HepG2 (cell line): ENCODE data around the gene VAV2. TPM values are rescaled to one million over a fixed set of nuclear protein-coding genes. Genes with fewer than 3 reads are reported as not detected.

Source experiments
- FOXK1 ChIP-seq: sonication (generic); formaldehyde crosslinking; IDR thresholded peaks from 2 replicates; pipeline ENCODE4 v1.4.0; 2020; ENCODE audit warnings: low read depth, missing genetic modification reagents, borderline replicate concordance
- FOXP1 ChIP-seq, 2 experiments: fragments of 450-650 bp in 1 of 2; IDR thresholded peaks; 2 replicates each; pipeline ENCODE4 v1.6.1; 2017 to 2018; ENCODE audit warnings: antibody characterized with exemption in 1 of 2
- HNF4A ChIP-seq: sonication (generic); formaldehyde crosslinking; IDR thresholded peaks from 2 replicates; pipeline ENCODE4 v1.4.0; 2020; ENCODE audit warnings: missing genetic modification reagents
- MZF1 ChIP-seq: sonication (generic); formaldehyde crosslinking; IDR thresholded peaks from 2 replicates; pipeline ENCODE4 v1.8.1; 2023; ENCODE audit warnings: mild to moderate bottlenecking, missing genetic modification reagents, borderline replicate concordance
- NCOR1 ChIP-seq: fragments of 200-600 bp; sonication (generic); IDR thresholded peaks from 2 replicates; pipeline ENCODE4 v1.7.0; 2017; ENCODE audit warnings: antibody characterized with exemption, low read length, borderline replicate concordance
- RARG ChIP-seq: sonication (generic); formaldehyde crosslinking; IDR thresholded peaks from 2 replicates; pipeline ENCODE4 v1.4.0; 2020; ENCODE audit warnings: low read depth, mild to moderate bottlenecking, missing genetic modification reagents
- SAFB2 ChIP-seq: sonication (generic); formaldehyde crosslinking; IDR thresholded peaks from 2 replicates; pipeline ENCODE4 v1.5.1; 2020; ENCODE audit warnings: missing genetic modification reagents, low read depth, mild to moderate bottlenecking, borderline replicate concordance
- SALL1 ChIP-seq: sonication (generic); formaldehyde crosslinking; IDR thresholded peaks from 2 replicates; pipeline ENCODE4 v1.8.0; 2022; ENCODE audit warnings: mild to moderate bottlenecking, missing genetic modification reagents
- ZFP1 ChIP-seq: IDR thresholded peaks from 2 replicates; pipeline ENCODE4 v1.6.1; 2016
- ZNF292 ChIP-seq: sonication (generic); formaldehyde crosslinking; IDR thresholded peaks from 2 replicates; pipeline ENCODE4 v1.8.1; 2022; ENCODE audit warnings: mild to moderate bottlenecking, low read depth, missing genetic modification reagents, borderline replicate concordance
- ZNF318 ChIP-seq: sonication (generic); formaldehyde crosslinking; IDR thresholded peaks from 2 replicates; pipeline ENCODE4 v1.4.0; 2020; ENCODE audit warnings: mild to moderate bottlenecking, missing genetic modification reagents
- ZNF782 ChIP-seq: sonication (generic); formaldehyde crosslinking; IDR thresholded peaks from 2 replicates; pipeline ENCODE4 v1.4.0; 2020; ENCODE audit warnings: missing genetic modification reagents, mild to moderate bottlenecking, borderline replicate concordance
- polyA plus RNA-seq, 8 experiments: library from polyadenylated mRNA; depleted of rRNA in 3 of 8; stranded (reverse) in 7 of 8; unstranded in 1 of 8; fragments of >200 nt; fragmentation: Illumina TruSeq in 4 of 8; extraction: Trizol in 4 of 8; gene quantifications; 2 replicates each; pipeline versions ENCODE4 v1.2.1 to v1.2.3, GENCODE V29; 2011 to 2016; ENCODE audit warnings: low read depth in 4 of 8, missing spikeins in 1 of 8, mixed read lengths in 1 of 8; ENCODE audit not compliant: insufficient read depth in 1 of 8
- total RNA-seq, 5 experiments: library from RNA; depleted of rRNA; stranded (reverse); fragments of >200 nt; fragmentation: Illumina TruSeq; extraction: Trizol; gene quantifications; 2 replicates each; pipeline ENCODE4 v1.2.3, GENCODE V29; 2016; ENCODE audit warnings: low read depth in 1 of 5
- TF ChIP-seq, protein P1 (sequence below): sonication (generic); formaldehyde crosslinking; IDR thresholded peaks from 2 replicates; pipeline ENCODE4 v1.4.0; 2020; ENCODE audit warnings: missing genetic modification reagents, borderline replicate concordance
- TF ChIP-seq, protein P2 (sequence below): sonication (generic); formaldehyde crosslinking; conservative IDR thresholded peaks from 2 replicates; pipeline ENCODE4 v1.8.0; 2022; ENCODE audit warnings: mild to moderate bottlenecking, moderate library complexity, missing genetic modification reagents

VAV2 gene
- total and polyA plus RNA-seq, 2 of the 13 experiments (the other 11 are each of a cell fraction or from before 2014, with no cell fraction given) = 22.5 to 22.9 TPM

DNA sequence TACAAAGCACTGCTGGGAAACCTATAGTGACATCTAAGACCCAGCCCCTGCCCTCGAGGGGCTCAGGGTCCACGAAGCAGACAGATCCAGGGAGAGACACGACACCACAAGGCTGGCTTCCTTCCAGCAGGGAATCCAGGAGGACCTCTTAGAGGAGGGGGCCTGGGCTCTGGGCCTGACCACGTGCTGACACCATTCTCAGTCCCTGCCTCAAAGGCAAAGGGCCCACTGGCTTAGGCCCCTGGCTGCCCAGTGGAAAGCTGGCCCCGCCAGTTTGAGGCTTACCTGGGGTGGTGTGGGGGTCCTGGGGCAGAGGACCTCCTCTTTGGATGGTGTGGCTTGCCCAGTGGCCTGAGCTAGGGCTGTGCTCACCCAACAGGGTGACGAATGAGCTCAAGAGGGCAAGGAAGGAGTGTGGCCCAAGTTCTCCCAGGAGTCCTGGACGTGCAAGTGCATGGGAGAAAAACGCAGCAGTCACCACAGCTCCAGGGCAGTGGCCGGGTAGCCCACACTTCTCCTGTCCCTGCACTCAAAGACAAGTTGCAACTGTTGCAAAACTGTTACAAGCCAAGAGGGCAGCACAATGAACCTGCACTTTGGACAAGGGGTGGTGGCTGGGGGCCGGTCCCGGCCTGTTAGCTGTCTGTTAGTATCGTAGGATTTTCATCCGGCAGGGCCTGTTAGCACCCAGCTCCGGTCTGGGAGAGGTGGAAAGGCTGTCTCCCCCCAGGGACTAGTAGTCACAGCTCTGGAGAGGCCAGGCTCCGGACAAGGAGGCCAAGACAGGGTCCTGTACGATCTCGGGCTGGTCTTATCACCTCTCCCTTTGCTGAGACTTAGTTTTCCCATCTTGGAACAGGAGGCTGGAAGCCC lies 252.5 kb downstream of the VAV2 start (continued):
- TF ChIP-seq, protein P1, sequence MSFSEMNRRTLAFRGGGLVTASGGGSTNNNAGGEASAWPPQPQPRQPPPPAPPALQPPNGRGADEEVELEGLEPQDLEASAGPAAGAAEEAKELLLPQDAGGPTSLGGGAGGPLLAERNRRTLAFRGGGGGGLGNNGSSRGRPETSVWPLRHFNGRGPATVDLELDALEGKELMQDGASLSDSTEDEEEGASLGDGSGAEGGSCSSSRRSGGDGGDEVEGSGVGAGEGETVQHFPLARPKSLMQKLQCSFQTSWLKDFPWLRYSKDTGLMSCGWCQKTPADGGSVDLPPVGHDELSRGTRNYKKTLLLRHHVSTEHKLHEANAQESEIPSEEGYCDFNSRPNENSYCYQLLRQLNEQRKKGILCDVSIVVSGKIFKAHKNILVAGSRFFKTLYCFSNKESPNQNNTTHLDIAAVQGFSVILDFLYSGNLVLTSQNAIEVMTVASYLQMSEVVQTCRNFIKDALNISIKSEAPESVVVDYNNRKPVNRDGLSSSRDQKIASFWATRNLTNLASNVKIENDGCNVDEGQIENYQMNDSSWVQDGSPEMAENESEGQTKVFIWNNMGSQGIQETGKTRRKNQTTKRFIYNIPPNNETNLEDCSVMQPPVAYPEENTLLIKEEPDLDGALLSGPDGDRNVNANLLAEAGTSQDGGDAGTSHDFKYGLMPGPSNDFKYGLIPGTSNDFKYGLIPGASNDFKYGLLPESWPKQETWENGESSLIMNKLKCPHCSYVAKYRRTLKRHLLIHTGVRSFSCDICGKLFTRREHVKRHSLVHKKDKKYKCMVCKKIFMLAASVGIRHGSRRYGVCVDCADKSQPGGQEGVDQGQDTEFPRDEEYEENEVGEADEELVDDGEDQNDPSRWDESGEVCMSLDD = 0 out of 2 replicates have a peak, but pooled peaks have one; percentile 28
- TF ChIP-seq ZNF292 (CRISPR knock-in tag) = peak; percentile 95
- TF ChIP-seq ZNF782 (CRISPR knock-in tag) = peak; percentile 47; the same call in 1 of the 2 replicates
- TF ChIP-seq MZF1 (CRISPR knock-in tag) = 0 out of 2 replicates have a peak, but pooled peaks have one; percentile 44
- TF ChIP-seq, protein P2, sequence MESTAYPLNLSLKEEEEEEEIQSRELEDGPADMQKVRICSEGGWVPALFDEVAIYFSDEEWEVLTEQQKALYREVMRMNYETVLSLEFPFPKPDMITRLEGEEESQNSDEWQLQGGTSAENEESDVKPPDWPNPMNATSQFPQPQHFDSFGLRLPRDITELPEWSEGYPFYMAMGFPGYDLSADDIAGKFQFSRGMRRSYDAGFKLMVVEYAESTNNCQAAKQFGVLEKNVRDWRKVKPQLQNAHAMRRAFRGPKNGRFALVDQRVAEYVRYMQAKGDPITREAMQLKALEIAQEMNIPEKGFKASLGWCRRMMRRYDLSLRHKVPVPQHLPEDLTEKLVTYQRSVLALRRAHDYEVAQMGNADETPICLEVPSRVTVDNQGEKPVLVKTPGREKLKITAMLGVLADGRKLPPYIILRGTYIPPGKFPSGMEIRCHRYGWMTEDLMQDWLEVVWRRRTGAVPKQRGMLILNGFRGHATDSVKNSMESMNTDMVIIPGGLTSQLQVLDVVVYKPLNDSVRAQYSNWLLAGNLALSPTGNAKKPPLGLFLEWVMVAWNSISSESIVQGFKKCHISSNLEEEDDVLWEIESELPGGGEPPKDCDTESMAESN (CRISPR knock-in tag) = 0 out of 2 replicates have a peak, but pooled peaks have one; percentile 49
- TF ChIP-seq SALL1 (CRISPR knock-in tag) = peak; percentile 90
- 0 out of 2 replicates have a peak, but pooled peaks have one; percentile 64 for TF ChIP-seq RARG (CRISPR knock-in tag)
- peak; percentile 89; the same call in 1 of the 2 replicates for TF ChIP-seq NCOR1
- TF ChIP-seq ZNF318 (CRISPR knock-in tag) = peak; percentile 30; the same call in 1 of the 2 replicates
- peak; percentile 98 for TF ChIP-seq HNF4A (CRISPR knock-in tag)
- TF ChIP-seq FOXK1 (CRISPR knock-in tag) = peak; percentile 56; the same call in 1 of the 2 replicates
- TF ChIP-seq ZFP1 = peak; percentile 70; the same call in 1 of the 2 replicates
- no peak for TF ChIP-seq FOXP1 (IDR thresholded peaks at IDR 0.05)
- TF ChIP-seq FOXP1 (CRISPR knock-in tag; IDR thresholded peaks at IDR 0.05) = peak; percentile 50; the same call in 1 of the 2 replicates
- TF ChIP-seq SAFB2 (CRISPR knock-in tag) = no peak
